IMR-90 (cell line): ENCODE results near the gene MRAP.

Experiments
- BHLHE40 ChIP-seq: fragments of 150-350 bp; IDR thresholded peaks from 2 replicates; pipeline ENCODE4 v1.6.1; 2016; ENCODE audit warnings: mild to moderate bottlenecking, low read depth, low read length
- CHD1 ChIP-seq: IDR thresholded peaks from 2 replicates; pipeline ENCODE4 v1.6.1; 2012; ENCODE audit warnings: low read depth, low read length, improper control_type of control experiment
- CTCF ChIP-seq: conservative IDR thresholded peaks from 2 replicates; pipeline ENCODE4 v1.5.1; 2012; ENCODE audit warnings: mild to moderate bottlenecking, low read depth, low read length, improper control_type of control experiment
- MAZ ChIP-seq: IDR thresholded peaks from 2 replicates; pipeline ENCODE4 v1.6.1; 2012; ENCODE audit warnings: low read depth, mild to moderate bottlenecking, low read length, improper control_type of control experiment, moderate library complexity, borderline replicate concordance
- POLR2A ChIP-seq: IDR thresholded peaks from 2 replicates; pipeline ENCODE4 v1.6.1; 2012; ENCODE audit warnings: mild to moderate bottlenecking, low read depth, low read length
- RAD21 ChIP-seq: IDR thresholded peaks from 2 replicates; pipeline ENCODE4 v1.6.1; 2012; ENCODE audit warnings: low read length, improper control_type of control experiment
- RFX5 ChIP-seq: IDR thresholded peaks from 2 replicates; pipeline ENCODE4 v1.8.0; 2012; ENCODE audit warnings: low read depth, mild to moderate bottlenecking, low read length, moderate library complexity
- SMC3 ChIP-seq: fragments of 150-350 bp; IDR thresholded peaks from 2 replicates; pipeline ENCODE4 v1.6.1; 2016; ENCODE audit warnings: low read depth, mild to moderate bottlenecking, antibody characterized with exemption, low read length, moderate library complexity

GRCh38 chr21:32312326-32312725 lies 13.7 kb downstream of the MRAP start:
- TF ChIP-seq CTCF (no peak), SMC3 (no peak), CHD1 (no peak), POLR2A (no peak), RFX5 (no peak), MAZ (no peak), RAD21 (no peak), BHLHE40 (no peak)
